Forelimb muscle (tissue), 1 donor: Measurements from ENCODE around the gene TTC39B. TPM values are rescaled to one million over a fixed set of nuclear protein-coding genes. Genes with fewer than 3 reads are reported as not detected.
"Not testable (repeated sequence)": the region's sequence is repeated elsewhere in the genome, so short reads cannot be mapped to it uniquely, and the experiment has no call there.

Experiments used
- DNase-seq: peaks from one replicate; pipeline ENCODE4 v3.0.0-alpha.2; 2013; ENCODE audit warnings: low read depth
- polyA plus RNA-seq: library from polyadenylated mRNA; unstranded; fragments of 120-200 nt; gene quantifications from one replicate; pipeline ENCODE4 v1.2.1, GENCODE V29; 2013; ENCODE audit not compliant: insufficient read length

The TTC39B gene
- 1.9 TPM for polyA plus RNA-seq

GRCh38 chr9:15306757-15307522 lies at the start of gene TTC39B:
TTC39B (minus strand) TSS chr9:15307216; CDS start chr9:15307125, 91 bp downstream.
- peak; percentile 67 for DNase-seq

- DNase-seq: no peak
These were observed 48.7 kb upstream of the TTC39B start for GRCh38 chr9:15355669-15356068.

DNA sequence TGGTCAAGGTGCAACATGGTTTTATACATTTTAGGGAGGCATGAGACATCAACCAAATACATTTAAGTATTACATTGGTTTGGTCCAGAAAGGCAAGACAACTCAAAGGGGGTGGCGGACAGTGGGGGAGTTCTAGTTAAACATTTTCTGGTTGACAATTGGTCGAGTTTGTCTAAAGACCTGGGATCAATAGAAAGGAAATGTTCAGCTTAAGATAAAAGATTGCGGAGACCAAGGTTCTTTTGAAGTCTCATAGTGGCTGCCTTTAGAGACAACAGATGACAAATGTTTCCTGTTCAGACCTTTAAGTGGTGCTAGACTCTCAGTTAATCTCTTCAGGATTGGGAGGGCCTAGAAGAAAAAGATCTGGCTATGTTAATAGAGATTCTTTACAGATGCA lies 47.7 kb upstream of the TTC39B start:
- no peak for DNase-seq

- DNase-seq: no peak
These were observed 46.9 kb upstream of the TTC39B start for GRCh38 chr9:15353892-15354291.

DNA sequence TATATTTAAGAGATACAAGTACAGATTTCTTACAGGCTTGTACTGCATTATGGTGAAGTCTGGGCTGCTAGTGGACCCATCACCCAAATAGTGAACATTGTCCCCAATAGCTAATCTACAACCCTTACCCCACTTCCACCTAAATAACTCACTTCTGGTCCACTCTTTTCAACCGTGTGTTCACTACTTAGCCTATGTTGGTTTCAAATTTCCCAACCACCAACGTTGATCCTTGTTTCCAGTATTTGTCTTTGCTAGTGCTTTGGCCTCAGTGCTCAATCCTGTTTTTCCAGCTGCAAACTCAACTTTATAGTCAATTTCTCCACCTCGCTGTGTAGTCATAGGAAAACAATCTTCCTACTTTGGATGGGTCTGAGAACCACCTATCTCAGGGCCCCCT lies 45.3 kb upstream of the TTC39B start:
- no peak for DNase-seq

DNA sequence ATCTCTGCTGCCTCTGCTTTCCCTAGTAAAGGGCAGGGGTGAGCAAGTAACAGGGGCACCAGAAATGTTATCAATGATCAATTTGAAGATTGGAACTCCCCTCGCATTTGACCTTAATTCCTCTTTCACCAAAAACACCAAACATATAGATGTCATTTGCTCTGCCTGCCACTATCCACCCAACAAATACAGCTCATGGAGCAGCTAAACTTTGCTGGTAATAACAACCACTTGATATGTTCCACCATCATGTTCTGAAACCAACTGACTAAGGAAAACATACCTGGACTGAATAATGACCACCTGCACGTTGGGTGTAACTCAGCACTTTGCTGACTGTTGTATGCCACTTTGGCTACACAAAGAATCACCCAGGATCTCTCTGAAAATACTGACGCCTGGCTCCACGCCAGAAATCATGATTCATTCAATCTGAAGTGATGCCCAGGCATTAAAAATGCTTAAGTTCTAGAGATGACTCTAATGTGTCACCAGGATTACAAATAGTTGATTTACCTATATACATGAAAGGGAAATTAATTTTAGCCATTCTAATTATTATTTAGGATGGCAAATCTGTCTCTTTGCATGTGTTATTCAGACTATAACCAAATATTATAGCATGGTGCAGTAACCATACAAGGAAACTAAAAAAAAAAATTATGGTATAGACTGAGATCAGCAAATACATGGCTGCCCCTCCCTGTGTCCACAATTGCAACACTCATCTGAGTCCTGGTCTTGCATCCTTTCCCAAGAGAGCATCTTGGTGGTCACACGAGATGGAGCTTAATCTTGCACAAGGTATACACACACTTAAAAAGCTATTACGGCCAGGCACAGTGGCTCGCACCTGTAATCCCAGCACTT lies 43.1 kb upstream of the TTC39B start:
- DNase-seq: no peak

- DNase-seq: no peak
These were observed 39.8 kb upstream of the TTC39B start for GRCh38 chr9:15346837-15347236.

- no peak for DNase-seq
These were observed 37.2 kb upstream of the TTC39B start for GRCh38 chr9:15344191-15344590.

- no peak for DNase-seq
These were observed 26.4 kb upstream of the TTC39B start for GRCh38 chr9:15333376-15333881.

DNA sequence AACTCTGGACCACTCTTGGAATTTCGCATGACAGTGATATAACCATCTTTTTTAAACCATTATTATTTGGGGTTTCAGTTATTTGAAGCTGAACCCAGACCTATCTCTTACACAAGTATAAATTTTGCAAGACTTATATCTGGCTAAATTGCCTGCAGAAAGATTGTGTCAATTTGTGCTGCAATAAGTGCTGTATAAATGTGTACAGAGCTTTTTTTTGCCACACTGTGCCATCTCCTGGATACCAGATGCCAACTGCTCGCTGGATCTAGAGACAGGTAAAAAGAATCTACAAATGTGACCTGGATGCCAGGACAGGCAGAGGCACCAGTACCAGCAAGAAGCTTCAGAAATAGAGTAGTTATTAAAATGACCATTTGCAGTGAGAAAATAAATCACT lies 25.9 kb upstream of the TTC39B start:
- DNase-seq: no peak

GRCh38 chr9:15329539-15330109 lies 22.6 kb upstream of the TTC39B start:
- DNase-seq: no peak

- no peak for DNase-seq
These were observed 21.9 kb upstream of the TTC39B start for GRCh38 chr9:15328946-15329345.

DNA sequence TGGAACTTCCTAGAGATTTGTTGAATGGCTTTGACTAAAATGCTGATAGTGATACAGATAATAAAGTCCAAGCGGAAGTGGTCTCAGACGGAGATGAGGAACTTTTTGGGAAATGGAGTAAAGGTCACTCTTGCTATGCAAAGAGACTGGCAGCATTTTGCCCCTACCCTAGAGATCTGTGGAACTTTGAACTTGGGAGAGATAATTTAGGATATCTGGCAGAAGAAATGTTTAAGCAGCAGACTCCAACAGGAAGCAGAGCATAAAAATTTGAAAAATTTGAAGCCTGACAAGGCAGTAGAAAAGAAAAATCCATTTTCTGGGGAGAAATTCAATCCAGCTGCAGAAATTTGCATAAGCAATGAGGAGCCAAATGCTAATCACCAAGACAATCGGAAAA lies 15.7 kb upstream of the TTC39B start:
- DNase-seq: not testable (repeated sequence)

- not testable (repeated sequence) for DNase-seq
These were observed 12.6 kb upstream of the TTC39B start for GRCh38 chr9:15319661-15320060.

DNA sequence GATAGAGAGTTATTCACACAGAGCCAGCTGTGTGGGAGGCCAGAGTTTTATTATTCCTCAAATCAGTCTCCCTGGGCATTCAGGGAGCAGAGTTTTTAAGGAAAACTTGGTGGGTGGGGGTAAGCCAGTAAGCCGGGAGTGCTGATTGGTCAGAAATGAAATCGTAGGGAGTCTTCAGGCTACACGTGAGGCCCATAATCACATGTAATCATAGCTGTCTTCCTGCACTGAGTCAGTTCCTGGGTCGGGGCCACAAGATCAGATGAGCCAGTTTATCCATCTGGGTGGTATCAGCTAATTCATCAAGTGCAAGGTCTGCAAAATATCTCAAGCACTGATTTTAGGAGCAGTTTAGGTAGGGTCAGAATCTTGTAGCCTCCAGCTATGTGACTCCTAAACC lies 10.8 kb upstream of the TTC39B start:
- no peak for DNase-seq

DNA sequence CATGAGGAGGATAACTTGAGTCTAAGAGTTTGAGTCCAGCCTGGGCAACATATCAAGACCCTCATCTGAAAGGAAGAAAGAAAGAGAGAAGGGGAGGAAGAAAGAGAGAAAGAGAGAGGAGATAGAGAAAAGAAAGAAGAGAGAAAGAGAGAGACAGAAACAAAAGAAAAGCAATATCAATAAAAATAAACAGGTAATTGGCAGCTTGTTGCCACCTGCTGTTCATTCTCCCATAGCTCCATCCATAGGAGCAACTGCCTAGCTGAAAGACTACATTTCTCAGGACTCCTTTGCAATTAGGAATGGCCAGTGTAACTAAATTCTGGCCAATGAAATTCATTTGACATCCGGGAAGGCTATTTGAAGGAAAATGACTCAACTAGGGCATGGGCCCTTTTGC lies 4.6 kb upstream of the TTC39B start:
- DNase-seq: no peak

GRCh38 chr9:15310107-15310850 lies 3.3 kb upstream of the TTC39B start:
- DNase-seq: no peak

DNA sequence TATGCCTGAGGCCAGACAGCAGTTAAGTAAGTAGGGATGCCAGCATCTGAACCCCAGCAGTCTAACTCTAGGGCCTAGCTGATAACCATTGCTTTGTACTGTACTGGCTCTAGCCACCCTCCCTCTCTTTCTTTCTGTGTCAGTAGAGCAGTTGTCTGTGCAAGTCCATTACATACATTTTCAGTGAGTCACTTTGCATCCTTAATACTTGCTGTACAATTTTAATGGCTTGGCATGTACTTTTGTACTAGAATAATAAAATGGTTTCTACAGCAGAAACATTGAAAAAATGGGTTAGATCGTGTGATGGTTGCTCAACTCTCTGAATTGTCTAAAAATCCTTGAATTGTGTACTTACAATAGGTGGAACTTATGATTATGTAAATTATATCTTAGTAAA lies 1.5 kb upstream of the TTC39B start:
- DNase-seq: no peak

- DNase-seq: no peak
These were observed 466 bp upstream of the TTC39B start for GRCh38 chr9:15307523-15307841.

GRCh38 chr9:15306068-15306756 lies 804 bp downstream of the TTC39B start:
- DNase-seq: no peak

DNA sequence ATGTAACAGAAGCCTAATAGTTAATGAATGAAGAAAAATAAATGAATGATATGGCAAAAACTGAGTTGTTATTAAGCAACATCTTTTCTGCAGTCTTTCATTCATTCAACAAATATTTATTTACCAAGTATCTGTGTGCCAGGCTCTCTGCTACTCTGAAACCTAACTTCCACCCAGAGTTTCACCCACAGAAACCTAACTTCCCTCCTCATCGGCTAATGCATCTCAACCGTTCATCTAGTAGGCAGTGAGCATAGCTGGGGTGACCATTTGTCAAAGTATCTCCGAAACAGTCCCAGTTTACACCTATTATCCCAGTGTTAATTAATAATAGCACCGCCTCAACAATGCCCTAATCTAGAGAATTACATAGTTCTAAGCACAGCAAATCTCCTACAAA lies 1.5 kb downstream of the TTC39B start:
- DNase-seq: no peak
